GM12801 (cell line): ENCODE measurements around the gene AADACL2.

ENCODE experiments used
- TF ChIP-seq, protein P1 (sequence below): IDR thresholded peaks from one replicate; pipeline ENCODE4 v1.5.1; 2011; ENCODE audit warnings: control low read depth; ENCODE audit not compliant: insufficient read length; ENCODE audit errors: extremely low read depth

AADACL2 gene

DNA sequence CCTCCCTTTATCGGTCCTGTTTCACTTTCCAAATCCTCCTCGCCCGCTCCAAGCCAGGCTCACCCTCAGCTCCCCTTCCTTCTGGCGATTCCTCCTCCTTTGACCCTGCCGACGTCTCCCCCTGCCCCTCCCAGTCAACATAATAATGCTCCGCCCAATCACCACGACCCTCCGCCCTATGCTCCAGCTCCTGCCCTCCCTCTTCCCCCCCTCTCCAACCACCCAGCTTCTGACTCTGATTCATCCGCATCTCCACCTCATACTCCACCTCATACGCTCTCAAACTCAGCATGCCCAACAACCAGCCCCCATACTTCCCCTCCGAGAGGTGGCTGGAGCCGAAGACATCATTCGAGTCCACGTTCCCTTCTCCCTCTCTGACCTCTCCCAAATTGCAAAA lies 73.1 kb downstream of the AADACL2 start:
- TF ChIP-seq, protein P1, sequence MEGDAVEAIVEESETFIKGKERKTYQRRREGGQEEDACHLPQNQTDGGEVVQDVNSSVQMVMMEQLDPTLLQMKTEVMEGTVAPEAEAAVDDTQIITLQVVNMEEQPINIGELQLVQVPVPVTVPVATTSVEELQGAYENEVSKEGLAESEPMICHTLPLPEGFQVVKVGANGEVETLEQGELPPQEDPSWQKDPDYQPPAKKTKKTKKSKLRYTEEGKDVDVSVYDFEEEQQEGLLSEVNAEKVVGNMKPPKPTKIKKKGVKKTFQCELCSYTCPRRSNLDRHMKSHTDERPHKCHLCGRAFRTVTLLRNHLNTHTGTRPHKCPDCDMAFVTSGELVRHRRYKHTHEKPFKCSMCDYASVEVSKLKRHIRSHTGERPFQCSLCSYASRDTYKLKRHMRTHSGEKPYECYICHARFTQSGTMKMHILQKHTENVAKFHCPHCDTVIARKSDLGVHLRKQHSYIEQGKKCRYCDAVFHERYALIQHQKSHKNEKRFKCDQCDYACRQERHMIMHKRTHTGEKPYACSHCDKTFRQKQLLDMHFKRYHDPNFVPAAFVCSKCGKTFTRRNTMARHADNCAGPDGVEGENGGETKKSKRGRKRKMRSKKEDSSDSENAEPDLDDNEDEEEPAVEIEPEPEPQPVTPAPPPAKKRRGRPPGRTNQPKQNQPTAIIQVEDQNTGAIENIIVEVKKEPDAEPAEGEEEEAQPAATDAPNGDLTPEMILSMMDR: no peak
